Epithelial cell of prostate (primary cell): ENCODE data around the gene STX4.
A peak's percentile ranks its signal among the peaks of the same experiment; 100 is the strongest.
"Not testable (repeated sequence)": the region's sequence is repeated elsewhere in the genome, so short reads cannot be mapped to it uniquely, and the experiment has no call there.

Experiments
- DNase-seq: peaks from one replicate; pipeline ENCODE4 v3.0.0-alpha.2; 2011; ENCODE audit warnings: low read depth, low spot score
- H3K27ac ChIP-seq: fragments of 450-650 bp; 2 replicates; pipeline ENCODE4 v1.5.1; 2017; ENCODE audit warnings: mild to moderate bottlenecking

The STX4 gene

GRCh38 chr16:30998852-30999761 lies 34.3 kb upstream of the STX4 start:
- peak overlapping the region; percentile 82 for H3K27ac ChIP-seq
- no peak for DNase-seq

- no peak overlapping the region for H3K27ac ChIP-seq
- no peak for DNase-seq
These were observed 32.5 kb upstream of the STX4 start for GRCh38 chr16:31000671-31001382.

- no peak for DNase-seq
- H3K27ac ChIP-seq: no peak overlapping the region
These were observed 31.7 kb upstream of the STX4 start for GRCh38 chr16:31001507-31002249.

- no peak overlapping the region for H3K27ac ChIP-seq
- peak; percentile 37 for DNase-seq
These were observed 31.1 kb upstream of the STX4 start for GRCh38 chr16:31002250-31002700.

- H3K27ac ChIP-seq: no peak overlapping the region
- no peak for DNase-seq
These were observed 30.5 kb upstream of the STX4 start for GRCh38 chr16:31002862-31003341.

- H3K27ac ChIP-seq: no peak overlapping the region
These were observed 29.6 kb upstream of the STX4 start for GRCh38 chr16:31003744-31004143.

GRCh38 chr16:31004658-31005057 lies 28.7 kb upstream of the STX4 start:
- H3K27ac ChIP-seq: no peak overlapping the region
- no peak for DNase-seq

More at GRCh38 chr16:31003744-31004143, 29.6 kb upstream of the STX4 start:
- no peak for DNase-seq

GRCh38 chr16:31005350-31006085 lies 27.8 kb upstream of the STX4 start:
- DNase-seq: no peak
- no peak overlapping the region for H3K27ac ChIP-seq

GRCh38 chr16:31006086-31006385 lies 27.3 kb upstream of the STX4 start:
- no peak for DNase-seq

GRCh38 chr16:31006589-31006988 lies 26.8 kb upstream of the STX4 start:
- DNase-seq: no peak
- no peak overlapping the region for H3K27ac ChIP-seq

More at GRCh38 chr16:31006086-31006385, 27.3 kb upstream of the STX4 start:
- no peak overlapping the region for H3K27ac ChIP-seq

- no peak for DNase-seq
- no peak overlapping the region for H3K27ac ChIP-seq
These were observed 25.7 kb upstream of the STX4 start for GRCh38 chr16:31007684-31008083.

- DNase-seq: no peak
These were observed 25.2 kb upstream of the STX4 start for GRCh38 chr16:31008149-31008548.

GRCh38 chr16:31008551-31008950 lies 24.8 kb upstream of the STX4 start:
- no peak overlapping the region for H3K27ac ChIP-seq
- no peak for DNase-seq

More at GRCh38 chr16:31008149-31008548, 25.2 kb upstream of the STX4 start:
- no peak overlapping the region for H3K27ac ChIP-seq

- H3K27ac ChIP-seq: no peak overlapping the region
- no peak for DNase-seq
These were observed 24.2 kb upstream of the STX4 start for GRCh38 chr16:31009120-31009519.

- H3K27ac ChIP-seq: no peak overlapping the region
- no peak for DNase-seq
These were observed 23.3 kb upstream of the STX4 start for GRCh38 chr16:31009894-31010584.

GRCh38 chr16:31010585-31011325 lies 22.6 kb upstream of the STX4 start, which contains the start of gene STX1B:
STX1B (minus strand) TSS chr16:31010638; CDS start chr16:31010396, 242 bp downstream.
- no peak for DNase-seq

GRCh38 chr16:31011815-31012214 lies 21.5 kb upstream of the STX4 start:
- not testable (repeated sequence) for H3K27ac ChIP-seq, DNase-seq

More at GRCh38 chr16:31010585-31011325, 22.6 kb upstream of the STX4 start, which contains the start of gene STX1B:
- H3K27ac ChIP-seq: no peak within 1 kb of the TSS

GRCh38 chr16:31013292-31013691 lies 20.1 kb upstream of the STX4 start:
- H3K27ac ChIP-seq: not testable (repeated sequence)

More at GRCh38 chr16:31013292-31013691, 20.1 kb upstream of the STX4 start:
- not testable (repeated sequence) for DNase-seq
